Aorta (tissue), 5 donors: ENCODE results near the gene H19. TPM values are rescaled to one million over a fixed set of nuclear protein-coding genes. Genes with fewer than 3 reads are reported as not detected.

Experiments used
- ATAC-seq: fragments of 200-7000 bp; cut with Tn5 transposase; one replicate; pipeline ENCODE4 v1.9.1; 2022; ENCODE audit warnings: moderate library complexity; ENCODE audit not compliant: low FRiP score
- DNase-seq, 2 donors: peaks; one replicate each; pipeline ENCODE4 v3.0.0-alpha.2; 2020
- H3K27ac ChIP-seq, 2 donors: one replicate each; pipeline ENCODE4 v1.5.1; 2013; ENCODE audit warnings: low read length in 2 of 2, mild to moderate bottlenecking in 2 of 2, moderate library complexity in 2 of 2, control low read depth in 1 of 2, inconsistent platforms in 1 of 2, low read depth in 1 of 2
- H3K27me3 ChIP-seq, 2 donors: one replicate each; pipeline ENCODE4 v1.6.1; 2013; ENCODE audit warnings: control low read depth in 1 of 2, low read length in 1 of 2, mild to moderate bottlenecking in 1 of 2, moderate library complexity in 1 of 2; ENCODE audit not compliant: insufficient read depth in 2 of 2, control insufficient read depth in 1 of 2
- H3K36me3 ChIP-seq, 2 donors: one replicate each; pipeline ENCODE4 v1.6.1; 2013; ENCODE audit warnings: control low read depth in 1 of 2, low read length in 1 of 2, mild to moderate bottlenecking in 1 of 2; ENCODE audit not compliant: insufficient read depth in 2 of 2, control insufficient read depth in 1 of 2
- H3K4me1 ChIP-seq, 2 donors: one replicate each; pipeline ENCODE4 v1.6.1; 2013; ENCODE audit warnings: low read length in 2 of 2, control low read depth in 1 of 2, mild to moderate bottlenecking in 1 of 2, moderate library complexity in 1 of 2; ENCODE audit not compliant: insufficient read depth in 2 of 2, control insufficient read depth in 1 of 2
- H3K4me3 ChIP-seq, 2 donors: one replicate each; pipeline ENCODE4 v1.5.1; 2013; ENCODE audit warnings: low read length in 2 of 2, control low read depth in 1 of 2, mild to moderate bottlenecking in 1 of 2
- H3K9me3 ChIP-seq: one replicate; pipeline ENCODE4 v1.6.1; 2013; ENCODE audit warnings: mild to moderate bottlenecking, low read length; ENCODE audit not compliant: control insufficient read depth
- WGBS, 2 donors: extraction: QIAGEN DNeasy Blood & Tissue Kit; methylation state at CpG; one replicate each; pipeline ENCODE4 v1.1.7; 2013; 5-methylcytosine and 5-hydroxymethylcytosine counted together
- intact Hi-C, 2 donors: fragments of 100-400 bp; cut with DNase I; formaldehyde crosslinking; loops; one replicate each; pipeline versions ENCODE4 v1.14.2 to v1.15.0; 2022
- polyA plus RNA-seq, 2 donors: library from polyadenylated mRNA; stranded (reverse); fragments of 200-250 nt; gene quantifications; one replicate each; pipeline ENCODE4 v1.2.3, GENCODE V29; 2013
- total RNA-seq, 2 donors: library from RNA; stranded (reverse); fragmentation: NEBNext Ultra II Directional; extraction: Animal tissue kit (Norgen Biotek cat#: 25700); gene quantifications; one replicate each; pipeline ENCODE4 v1.2.1, GENCODE V29; 2021
- donor health status: healthy with polysubstance abuse.
- donor health status: Bipolar disorder and iron deficiency.
- donor health status: DM: no; HTN: no; CAD: no.
- donor health status: DM: no; HTN: no; CAD: no.
- donor health status: DM: yes; HTN: yes; CAD: no.

H19 gene
- total and polyA plus RNA-seq, 4 donors: 4.5 to 1,787 (median 168) TPM

- no peaks in the 10 kb centered on the region for H3K36me3 ChIP-seq
- H3K27ac ChIP-seq: no peak overlapping the region
- H3K9me3 ChIP-seq: no peaks in the 10 kb centered on the region
- H3K4me3 ChIP-seq: no peak overlapping the region
- no peaks in the 10 kb centered on the region for H3K4me1 ChIP-seq
- DNase-seq: peak in 1 of 2 donors; percentile 18
- intact Hi-C loops: no loop called here
- H3K27me3 ChIP-seq: no peaks in the 10 kb centered on the region
- ATAC-seq: peak; percentile 19
- WGBS, 2 donors: 96 to 100% methylated on average over 1 to 7 of the region's 20 CpGs
Observed at GRCh38 chr11:1963864-1964263, 33.8 kb downstream of the H19 start.

GRCh38 chr11:1959786-1960185 lies 37.9 kb downstream of the H19 start:
- intact Hi-C loops: no loop called here
- H3K4me1 ChIP-seq: no peaks in the 10 kb centered on the region
- H3K9me3 ChIP-seq: no peaks in the 10 kb centered on the region
- no peak overlapping the region for H3K27ac ChIP-seq
- ATAC-seq (no peak), DNase-seq (peak; percentile 2 to 26)
- 67 to 89% methylated on average over 1 to 7 of the region's 17 CpGs for WGBS, 2 donors
- no peaks in the 10 kb centered on the region for H3K36me3 ChIP-seq
- H3K27me3 ChIP-seq: no peaks in the 10 kb centered on the region
- H3K4me3 ChIP-seq: no peak overlapping the region

- no peak for ATAC-seq
- intact Hi-C loops: no loop called here
- no peak for DNase-seq
Observed at GRCh38 chr11:1958367-1958766, 39.3 kb downstream of the H19 start.

DNA sequence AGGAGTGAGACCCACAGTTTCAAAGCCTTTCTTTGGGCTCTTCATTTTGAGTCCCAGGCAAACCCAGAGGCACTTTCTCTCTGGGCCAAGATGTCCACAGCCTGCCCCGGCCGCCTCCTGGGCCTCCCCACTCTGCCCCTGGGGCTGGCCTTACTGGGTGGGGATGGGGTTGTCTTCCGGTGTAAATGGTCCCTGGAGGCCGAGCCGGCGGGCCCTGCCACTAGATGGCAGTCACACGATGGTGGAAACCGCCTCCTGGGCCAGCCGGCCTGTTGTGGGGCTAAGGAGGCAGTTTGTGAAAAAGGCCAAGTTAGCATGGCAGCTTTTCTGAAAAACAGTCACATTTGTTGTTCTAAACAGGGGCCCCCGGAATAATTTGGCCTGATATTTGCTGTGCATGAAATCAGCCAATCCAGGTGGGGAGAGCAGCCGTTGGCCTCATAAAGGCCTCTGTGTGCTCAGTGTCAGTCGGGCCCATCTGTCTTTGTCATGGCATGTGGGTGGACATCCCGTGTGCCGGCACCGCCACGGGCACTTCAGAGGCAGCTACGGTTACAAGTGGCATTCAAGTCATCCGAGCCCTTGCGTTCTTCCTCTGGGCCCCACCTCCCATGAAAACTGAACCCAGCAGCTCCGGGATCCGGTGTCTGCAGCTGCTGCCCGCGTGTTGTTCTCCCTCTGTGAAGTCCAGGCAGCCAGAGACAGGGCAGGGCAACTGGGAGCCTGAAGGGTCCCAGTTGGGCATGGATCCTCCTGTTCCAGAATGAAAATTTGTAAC lies 44.0 kb downstream of the H19 start:
- no peaks in the 10 kb centered on the region for H3K9me3 ChIP-seq
- no peaks in the 10 kb centered on the region for H3K27me3 ChIP-seq
- DNase-seq (peak in 1 of 2 donors; percentile 40), ATAC-seq (no peak)
- H3K36me3 ChIP-seq: no peaks in the 10 kb centered on the region
- intact Hi-C loops: no loop called here
- no peak overlapping the region for H3K4me3 ChIP-seq
- WGBS, 2 donors: 82% methylated on average over 4 of the region's 23 CpGs; no CpG with 5 or more reads in 1 of the 2 donors
- no peak overlapping the region for H3K27ac ChIP-seq
- H3K4me1 ChIP-seq: no peaks in the 10 kb centered on the region

More at GRCh38 chr11:1958367-1958766, 39.3 kb downstream of the H19 start:
- Histone ChIP-seq H3K27ac (no peak overlapping the region), H3K4me1 (no peaks in the 10 kb centered on the region), H3K27me3 (no peaks in the 10 kb centered on the region), H3K36me3 (no peaks in the 10 kb centered on the region), H3K9me3 (no peaks in the 10 kb centered on the region), H3K4me3 (no peak overlapping the region)
- no CpG with 5 or more reads among the region's 18 CpGs for WGBS, 2 donors

GRCh38 chr11:1952806-1953482 lies 44.7 kb downstream of the H19 start:
- no peak overlapping the region for H3K4me3 ChIP-seq
- no peaks in the 10 kb centered on the region for H3K27me3 ChIP-seq
- no CpG with 5 or more reads among the region's 29 CpGs for WGBS, 2 donors
- H3K9me3 ChIP-seq: no peaks in the 10 kb centered on the region
- intact Hi-C loops: no loop called here
- no peak for ATAC-seq
- no peaks in the 10 kb centered on the region for H3K4me1 ChIP-seq
- H3K36me3 ChIP-seq: no peaks in the 10 kb centered on the region
- DNase-seq: peak in 1 of 2 donors; percentile 26
- H3K27ac ChIP-seq: no peak overlapping the region

- Histone ChIP-seq H3K27ac (no peak overlapping the region), H3K27me3 (no peaks in the 10 kb centered on the region), H3K4me1 (no peaks in the 10 kb centered on the region), H3K4me3 (no peak overlapping the region), H3K9me3 (no peaks in the 10 kb centered on the region), H3K36me3 (no peaks in the 10 kb centered on the region)
- DNase-seq (no peak), ATAC-seq (no peak)
- no CpG with 5 or more reads among the region's 15 CpGs for WGBS, 2 donors
- intact Hi-C loops: no loop called here
Observed at GRCh38 chr11:1949922-1950321, 47.7 kb downstream of the H19 start.

GRCh38 chr11:1949302-1949701 lies 48.3 kb downstream of the H19 start:
- no peaks in the 10 kb centered on the region for H3K9me3 ChIP-seq
- no peak overlapping the region for H3K4me3 ChIP-seq
- no peak for ATAC-seq
- WGBS, 2 donors: no CpG with 5 or more reads among the region's 6 CpGs
- H3K27me3 ChIP-seq: no peaks in the 10 kb centered on the region
- H3K36me3 ChIP-seq: no peaks in the 10 kb centered on the region
- intact Hi-C loops: no loop called here
- H3K4me1 ChIP-seq: no peaks in the 10 kb centered on the region
- DNase-seq: peak in 1 of 2 donors; percentile 10
- no peak overlapping the region for H3K27ac ChIP-seq

GRCh38 chr11:1948389-1948788 lies 49.3 kb downstream of the H19 start:
- H3K9me3 ChIP-seq: no peaks in the 10 kb centered on the region
- no peaks in the 10 kb centered on the region for H3K4me1 ChIP-seq
- ATAC-seq (no peak), DNase-seq (no peak)
- no peak overlapping the region for H3K4me3 ChIP-seq
- H3K36me3 ChIP-seq: no peaks in the 10 kb centered on the region
- H3K27ac ChIP-seq: no peak overlapping the region
- intact Hi-C loops: no loop called here
- WGBS, 2 donors: no CpG with 5 or more reads among the region's 11 CpGs
- no peaks in the 10 kb centered on the region for H3K27me3 ChIP-seq
